Body of pancreas (tissue), 4 donors: ENCODE measurements around the gene LAMTOR4. TPM values are rescaled to one million over a fixed set of nuclear protein-coding genes. Genes with fewer than 3 reads are reported as not detected.

Experiments
- ATAC-seq: fragments of 150-250 bp; one replicate; pipeline ENCODE4 v1.9.1; 2016
- DNase-seq, 4 donors: peaks; one replicate each; pipeline ENCODE4 v3.0.0-alpha.2; 2019
- H3K27ac ChIP-seq, 4 donors: fragments of 200-600 bp; sonication (generic); 1 replicate in 3 of 4; 2 replicates in 1 of 4; pipeline versions ENCODE4 v1.5.1 to v1.6.1; 2016 to 2019; ENCODE audit warnings: mild to moderate bottlenecking in 1 of 4, mixed read lengths in 1 of 4, moderate library complexity in 1 of 4
- H3K27me3 ChIP-seq, 2 donors: fragments of 200-600 bp; sonication (generic); one replicate each; pipeline ENCODE4 v1.6.0; 2016; ENCODE audit warnings: mild to moderate bottlenecking in 1 of 2
- H3K36me3 ChIP-seq, 2 donors: fragments of 200-600 bp; sonication (generic); replicated peaks in 1 of 2; 2 replicates each; pipeline ENCODE4 v1.5.1; 2016; ENCODE audit warnings: low read depth in 2 of 2; ENCODE audit not compliant: insufficient read depth in 1 of 2
- H3K4me1 ChIP-seq: fragments of 200-600 bp; sonication (generic); one replicate; pipeline ENCODE4 v1.6.0; 2016
- H3K4me3 ChIP-seq, 2 donors: fragments of 200-600 bp; sonication (generic); 1 replicate in 1 of 2; 2 replicates in 1 of 2; pipeline ENCODE4 v1.5.1; 2016 to 2019
- H3K9me3 ChIP-seq, 3 donors: fragments of 200-600 bp; sonication (generic); 1 replicate in 2 of 3; 2 replicates in 1 of 3; pipeline ENCODE4 v1.5.1; 2016
- CTCF ChIP-seq, 7 experiments: fragments of 450-650 bp in 4 of 7; fragments of 200-600 bp in 3 of 7; sonication (generic) in 3 of 7; IDR thresholded peaks; one replicate each; pipeline ENCODE4 v1.5.1; 2016 to 2019; ENCODE audit warnings: antibody characterized with exemption in 7 of 7
- POLR2A ChIP-seq, 3 donors: fragments of 450-650 bp; IDR thresholded peaks; one replicate each; pipeline ENCODE4 v1.6.1; 2016; ENCODE audit warnings: antibody characterized with exemption in 3 of 3, mild to moderate bottlenecking in 2 of 3
- WGBS, 2 donors: methylation state at CpG; one replicate each; pipeline ENCODE4 v1.1.5; 2017; 5-methylcytosine and 5-hydroxymethylcytosine counted together
- intact Hi-C: fragments of 100-400 bp; cut with DNase I; formaldehyde crosslinking; loops from one replicate; pipeline ENCODE4 v1.15.1; 2023
- total RNA-seq, 2 donors: library from RNA; depleted of rRNA; stranded (reverse); fragments of >200 nt; gene quantifications; one replicate each; pipeline ENCODE4 v1.1.0, GENCODE V29; 2016

The LAMTOR4 gene
- total RNA-seq, 2 donors from 2014 or later, result 86.1 to 119 TPM

GRCh38 chr7:100166317-100166940, 17.7 kb downstream of the LAMTOR4 start:
- intact Hi-C loops, result no loop called here
- Histone ChIP-seq H3K4me1 (peaks cover 26% of the 10 kb centered on the region), H3K36me3 (no peaks in the 10 kb centered on the region), H3K9me3 (no peaks in the 10 kb centered on the region), H3K27ac (no peak overlapping the region), H3K4me3 (no peak overlapping the region), H3K27me3 (peaks cover 0 to 39% of the 10 kb centered on the region in 2 donors)
- TF ChIP-seq CTCF (IDR thresholded peaks at IDR 0.05) (no peak), POLR2A (IDR thresholded peaks at IDR 0.05) (no peak)
- 46 to 60% methylated on average over 15 to 16 of the region's 16 CpGs for WGBS, 2 donors
- ATAC-seq (no peak), DNase-seq (no peak)

- 36 to 45% methylated on average over 13 to 14 of the region's 14 CpGs for WGBS, 2 donors
- TF ChIP-seq POLR2A (IDR thresholded peaks at IDR 0.05) (no peak), CTCF (IDR thresholded peaks at IDR 0.05) (no peak)
- Histone ChIP-seq H3K9me3 (no peaks in the 10 kb centered on the region), H3K36me3 (no peaks in the 10 kb centered on the region), H3K4me1 (peaks cover 31% of the 10 kb centered on the region), H3K27ac (no peak overlapping the region), H3K4me3 (no peak overlapping the region), H3K27me3 (peaks cover 0 to 46% of the 10 kb centered on the region in 2 donors)
- intact Hi-C loops, result no loop called here
- ATAC-seq (no peak), DNase-seq (no peak)
Observed at GRCh38 chr7:100166970-100167911, 18.5 kb downstream of the LAMTOR4 start.

GRCh38 chr7:100167912-100168323, 19.2 kb downstream of the LAMTOR4 start:
- ATAC-seq (peak; percentile 4), DNase-seq (no peak)
- intact Hi-C loops, result no loop called here
- Histone ChIP-seq H3K27me3 (peaks cover 0 to 46% of the 10 kb centered on the region in 2 donors), H3K36me3 (no peaks in the 10 kb centered on the region), H3K4me3 (no peak overlapping the region), H3K27ac (no peak overlapping the region), H3K9me3 (no peaks in the 10 kb centered on the region), H3K4me1 (peaks cover 31% of the 10 kb centered on the region)
- TF ChIP-seq CTCF (IDR thresholded peaks at IDR 0.05) (no peak), POLR2A (IDR thresholded peaks at IDR 0.05) (no peak)
- WGBS, 2 donors, result 2 to 8% methylated on average over 11 of the region's 11 CpGs

GRCh38 chr7:100169147-100169850, 20.6 kb downstream of the LAMTOR4 start:
- no peak overlapping the region for H3K4me3 ChIP-seq
- ATAC-seq, result no peak
- H3K27ac ChIP-seq, result no peak overlapping the region
- no peak for TF ChIP-seq POLR2A (IDR thresholded peaks at IDR 0.05)
- no peak for TF ChIP-seq CTCF (IDR thresholded peaks at IDR 0.05)
- H3K36me3 ChIP-seq, result no peaks in the 10 kb centered on the region
- intact Hi-C loops, result no loop called here
- DNase-seq, result no peak
- H3K9me3 ChIP-seq, result no peaks in the 10 kb centered on the region
- H3K27me3 ChIP-seq, result peaks cover 0 to 46% of the 10 kb centered on the region in 2 donors
- 76 to 83% methylated on average over 11 of the region's 11 CpGs for WGBS, 2 donors
- H3K4me1 ChIP-seq, result peaks cover 31% of the 10 kb centered on the region
